ENCODE results near the gene INTU.
"Not testable (repeated sequence)": the region's sequence is repeated elsewhere in the genome, so short reads cannot be mapped to it uniquely, and the experiment has no call there.

INTU gene

DNA sequence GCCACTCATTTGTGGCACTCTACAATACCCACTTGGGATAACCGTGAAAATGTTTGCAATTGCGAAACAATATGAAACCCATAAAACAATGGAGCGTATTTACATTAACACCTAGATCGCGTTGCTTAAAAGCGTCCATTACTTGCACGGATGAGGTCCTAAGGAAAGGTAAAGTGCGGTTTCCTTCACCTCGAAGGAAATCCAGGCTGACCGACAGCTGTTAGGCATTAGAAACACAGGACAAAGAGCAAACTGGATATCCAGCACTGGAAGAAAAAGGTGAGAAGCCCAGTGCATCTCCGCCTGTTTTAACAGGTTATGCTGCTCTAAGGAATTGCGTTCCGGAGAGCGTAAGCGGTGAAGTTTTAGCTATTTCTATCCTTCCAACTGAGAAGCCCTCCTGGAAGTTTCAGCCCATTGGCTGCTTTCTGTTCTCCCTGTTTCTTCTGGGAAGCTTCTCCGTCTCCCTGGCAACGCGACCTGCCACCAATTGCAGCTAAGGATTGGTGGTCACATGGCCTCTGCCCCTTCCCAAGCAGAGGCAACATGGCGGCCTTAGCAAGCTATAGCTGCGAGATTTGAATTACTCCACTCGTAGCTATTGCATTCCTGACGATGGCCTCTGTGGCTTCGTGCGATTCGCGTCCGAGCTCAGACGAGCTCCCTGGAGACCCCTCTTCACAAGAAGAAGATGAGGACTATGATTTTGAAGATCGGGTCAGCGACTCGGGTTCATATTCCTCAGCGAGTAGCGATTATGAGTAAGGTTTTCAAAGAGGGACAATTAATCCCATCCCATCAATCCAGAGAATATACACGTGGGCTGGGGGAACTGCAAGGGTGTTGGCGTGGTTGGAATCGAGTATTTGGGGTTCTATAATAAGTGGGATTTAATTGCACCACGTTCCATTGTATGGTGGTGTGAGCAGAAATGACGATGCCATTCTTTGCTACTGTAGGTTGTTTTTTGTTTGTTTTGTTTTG, at the start of gene INTU:
Gene INTU (plus strand): TSS at position 538 of the 984 bp plus-strand sequence. CDS start 78 bp downstream, at position 616.
- peak; percentile 58 for DNase-seq

DNA sequence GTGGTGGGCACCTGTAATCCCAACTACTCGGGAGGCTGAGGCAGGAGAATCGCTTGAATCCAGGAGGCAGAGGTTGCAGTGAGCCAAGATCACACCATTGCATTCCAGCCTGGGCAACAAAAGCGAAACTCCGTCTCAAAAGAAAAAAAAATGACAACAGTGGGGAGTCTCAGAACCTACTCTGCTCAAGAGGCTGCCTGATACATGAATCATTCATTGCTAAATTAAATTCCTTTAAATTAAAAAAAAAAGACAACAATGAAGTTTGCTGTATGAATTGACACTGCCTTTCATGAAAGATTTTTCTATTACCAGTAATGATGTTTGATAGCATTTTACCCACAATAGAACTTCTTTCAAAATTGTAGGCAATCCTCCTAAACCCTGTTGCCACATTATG, 46.3 kb upstream of the INTU start:
- not testable (repeated sequence) for DNase-seq

DNA sequence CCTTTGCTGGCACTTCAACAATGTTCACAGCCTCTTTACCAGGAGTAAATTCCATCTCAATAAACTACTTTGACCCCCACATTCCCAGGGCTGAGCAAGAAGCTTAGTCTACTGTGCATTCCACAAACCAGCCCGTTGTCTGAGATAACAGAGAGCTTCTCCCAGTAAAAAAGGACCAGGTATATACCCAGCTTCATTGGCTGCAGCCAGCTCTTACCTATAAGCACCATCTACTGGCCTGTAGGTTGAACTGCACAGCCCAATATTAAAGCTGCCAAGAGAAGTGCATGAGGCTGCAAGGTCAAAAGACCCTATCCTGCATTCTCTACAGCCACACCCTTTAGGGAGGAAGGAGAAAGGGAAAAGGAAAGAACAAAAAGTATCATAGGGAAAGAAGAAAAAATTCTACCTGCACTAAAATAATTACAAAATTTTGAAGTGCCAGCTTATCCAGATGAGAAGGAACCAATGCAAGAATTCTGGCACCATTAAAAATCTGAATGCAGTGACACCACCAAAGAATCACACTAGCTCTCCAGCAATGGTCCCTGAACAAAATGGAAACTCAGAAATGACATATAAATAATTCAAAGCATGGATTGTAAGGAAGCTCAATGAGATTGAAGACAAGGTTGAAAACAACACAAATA, 45.7 kb upstream of the INTU start:
- DNase-seq: no peak

DNA sequence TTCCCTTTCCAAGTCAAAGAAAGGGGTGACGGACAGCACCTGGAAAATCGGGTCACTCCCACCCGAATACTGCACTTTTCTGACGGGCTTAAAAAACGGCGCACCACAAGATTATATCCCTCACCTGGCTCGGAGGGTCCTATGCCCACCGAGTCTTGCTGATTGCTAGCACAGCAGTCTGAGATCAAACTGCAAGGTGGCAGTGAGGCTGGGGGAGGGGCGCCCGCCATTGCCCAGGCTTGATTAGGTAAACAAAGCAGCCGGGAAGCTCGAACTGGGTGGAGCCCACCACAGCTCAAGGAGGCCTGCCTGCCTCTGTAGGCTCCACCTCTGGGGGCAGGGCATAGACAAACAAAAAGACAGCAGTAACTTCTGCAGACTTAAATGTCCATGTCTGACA, 43.6 kb upstream of the INTU start:
- DNase-seq: not testable (repeated sequence)

DNA sequence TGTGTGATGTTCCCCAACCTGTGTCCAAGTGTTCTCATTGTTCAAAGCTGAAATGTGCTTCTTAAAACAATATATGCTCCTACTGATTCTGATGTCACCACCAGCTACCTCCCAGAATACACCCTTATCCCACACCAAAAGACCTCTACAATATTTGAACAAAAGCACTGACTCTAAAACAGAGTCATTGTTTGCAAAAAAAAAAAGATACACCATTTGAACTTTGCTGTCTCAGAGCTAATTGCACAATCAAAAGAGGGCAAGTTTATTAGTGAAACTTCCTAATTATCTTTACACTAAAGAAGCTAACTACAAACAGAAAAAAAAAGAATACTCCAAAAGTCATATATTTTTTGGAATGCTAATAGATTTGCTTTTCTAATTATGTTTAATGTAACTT, 34.1 kb upstream of the INTU start:
- no peak for DNase-seq

DNA sequence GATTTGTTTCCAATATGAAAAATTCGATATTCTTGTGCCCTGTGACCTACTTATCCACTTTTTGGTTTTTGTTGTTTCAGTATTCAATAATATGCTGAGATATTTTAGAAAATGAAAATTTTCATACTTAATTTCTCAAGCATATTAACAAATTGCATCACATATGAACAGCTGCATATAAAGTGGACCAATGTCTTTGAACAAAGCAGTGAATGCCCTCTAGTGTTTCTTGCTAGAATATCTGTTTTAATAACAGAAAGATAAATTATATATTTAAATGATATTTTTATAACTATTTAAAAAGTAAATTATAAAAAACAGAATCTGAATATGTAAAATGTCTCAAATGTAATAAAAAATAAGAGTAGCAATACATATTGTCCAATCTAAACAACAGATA, 31.7 kb upstream of the INTU start:
- no peak for DNase-seq

DNA sequence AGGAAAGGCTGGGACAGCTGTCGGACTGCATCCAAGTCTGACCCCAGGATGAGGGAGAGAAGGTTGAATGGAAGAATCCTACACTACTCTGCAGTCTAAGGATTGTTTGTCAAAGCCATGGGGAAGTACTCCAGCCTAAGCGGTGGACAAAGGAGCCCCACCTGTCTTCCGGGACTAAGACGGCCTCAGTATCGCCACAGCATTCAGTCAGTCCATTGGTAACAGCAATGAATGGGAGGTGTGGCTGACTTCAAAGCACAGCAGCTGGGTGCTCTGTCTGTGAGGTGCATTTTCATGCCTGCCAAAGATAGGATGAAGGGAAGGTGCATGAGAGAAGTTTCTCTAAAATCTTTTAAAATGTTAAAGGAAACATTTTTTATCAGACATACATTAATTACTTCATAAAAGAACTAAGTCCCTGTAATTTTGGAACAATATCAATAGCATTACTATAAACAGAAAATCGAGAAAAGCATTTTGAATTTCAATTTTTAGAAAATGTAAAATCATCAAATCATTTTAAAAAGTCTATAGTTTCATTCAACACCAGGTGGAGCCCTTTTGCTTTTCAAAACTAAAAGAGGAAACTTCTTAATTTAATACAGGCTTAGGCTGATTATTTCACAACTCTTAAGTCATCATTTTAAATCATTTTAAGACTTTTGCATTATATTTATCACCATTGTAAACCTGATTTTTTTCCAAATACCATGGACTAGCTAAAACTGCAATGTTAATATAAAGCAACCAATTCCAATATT, 27.6 kb upstream of the INTU start:
- no peak for DNase-seq

DNA sequence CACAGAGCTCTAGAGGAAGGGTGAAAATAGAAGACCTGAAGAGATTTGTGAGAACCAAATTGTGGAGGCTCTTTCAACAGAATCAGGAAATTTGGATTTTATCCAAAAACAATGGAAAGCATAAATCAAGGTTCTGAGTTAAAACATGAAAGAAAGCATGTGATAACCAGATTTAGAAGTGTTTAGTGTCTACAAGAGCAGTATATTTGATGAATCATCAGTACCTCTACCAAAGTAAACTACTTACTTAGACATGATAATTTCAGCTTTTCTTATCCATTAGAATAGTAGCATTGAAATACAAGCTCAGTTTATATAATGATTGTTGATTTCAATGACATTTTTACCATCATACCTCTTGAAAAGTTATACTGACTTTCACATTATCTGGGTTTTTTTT, 25.9 kb upstream of the INTU start:
- DNase-seq: no peak

DNA sequence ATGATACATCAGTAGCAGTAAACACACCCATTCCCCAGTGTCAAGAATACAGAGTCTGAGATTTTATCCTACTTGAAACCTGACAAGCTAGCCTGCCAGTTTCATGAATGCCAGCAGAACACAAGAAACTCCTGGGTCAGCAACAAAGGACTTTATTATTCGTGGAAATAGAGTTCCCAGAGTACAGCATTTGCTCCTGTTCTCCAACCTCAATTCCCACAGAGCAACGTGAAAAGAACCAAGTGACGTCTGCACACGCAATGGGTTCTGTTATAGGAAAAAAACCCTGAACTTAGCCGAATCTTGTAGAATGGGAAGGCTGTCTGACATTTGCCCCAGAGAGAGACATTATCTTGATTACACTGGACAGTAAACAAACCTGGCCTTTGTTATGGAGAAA, 23.3 kb upstream of the INTU start:
- DNase-seq: no peak

DNA sequence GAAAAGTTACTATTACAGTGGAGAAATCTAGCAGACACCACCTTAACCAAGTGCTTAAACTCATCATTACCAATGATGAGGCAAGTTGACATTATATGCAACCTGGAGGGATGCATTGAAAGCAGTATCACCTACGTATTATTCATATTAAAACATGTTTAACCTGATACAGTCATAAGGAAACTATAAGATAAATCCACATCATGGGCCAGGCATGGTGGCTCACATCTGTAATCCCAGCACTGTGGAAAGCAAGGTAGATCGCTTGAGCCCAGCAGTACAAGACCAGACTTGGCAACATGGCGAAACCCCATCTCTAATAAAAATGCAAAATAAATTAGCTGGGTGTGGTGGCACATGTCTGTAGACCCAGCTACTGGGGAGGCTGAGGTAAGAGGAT, 22.3 kb upstream of the INTU start:
- no peak for DNase-seq

DNA sequence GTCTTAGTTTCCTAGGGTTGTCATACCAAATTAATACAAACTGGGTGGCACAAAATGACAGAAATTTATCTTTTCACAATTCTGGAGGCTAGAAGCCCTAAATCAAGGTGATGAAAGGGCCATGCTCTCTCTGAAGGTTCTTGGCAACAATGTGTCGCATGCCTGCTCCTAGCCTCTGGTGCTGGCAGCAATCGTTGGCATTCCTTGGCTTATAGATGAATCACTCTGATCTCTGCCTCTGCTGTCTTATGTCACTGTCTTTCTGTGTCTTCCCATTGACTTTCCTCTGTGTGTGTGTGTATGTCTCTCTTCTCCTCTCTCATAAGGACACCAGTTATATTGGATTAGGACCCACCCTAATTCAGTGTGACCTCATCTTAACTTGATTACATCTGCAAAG, 15.9 kb upstream of the INTU start:
- DNase-seq: no peak

DNA sequence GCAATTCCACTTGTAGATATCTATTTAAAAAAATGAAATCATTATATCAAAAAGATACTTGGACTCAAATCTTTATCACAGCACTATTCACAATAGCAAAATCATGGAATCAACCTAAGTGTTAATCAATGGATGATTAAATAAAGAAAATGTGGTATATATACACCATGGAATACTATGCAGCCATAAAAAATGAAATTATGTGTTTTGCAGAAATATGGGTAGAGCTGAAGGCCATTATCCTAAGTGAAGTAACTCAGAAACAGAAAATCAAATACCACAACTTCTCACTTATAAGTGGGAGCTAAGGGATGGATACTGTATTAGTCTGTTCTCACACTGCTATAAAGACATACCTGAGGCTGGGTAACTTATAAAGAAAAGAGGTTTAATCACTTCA, 14.3 kb upstream of the INTU start:
- DNase-seq: no peak

DNA sequence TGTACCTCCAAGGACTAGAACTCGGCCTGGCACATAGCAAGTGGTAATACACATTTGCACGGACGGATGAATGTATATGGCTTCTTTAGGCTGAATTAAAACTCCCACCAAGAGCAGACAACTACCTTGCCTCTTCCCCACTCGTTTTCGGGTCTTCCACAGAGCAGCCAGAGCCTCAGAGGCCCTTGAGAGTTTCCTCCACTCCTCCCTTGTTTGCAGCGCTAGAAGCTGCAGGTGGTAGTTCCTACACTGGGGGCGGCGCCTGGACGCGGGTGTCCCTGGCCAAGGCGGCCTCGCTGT, 10.2 kb upstream of the INTU start:
- no peak for DNase-seq

DNA sequence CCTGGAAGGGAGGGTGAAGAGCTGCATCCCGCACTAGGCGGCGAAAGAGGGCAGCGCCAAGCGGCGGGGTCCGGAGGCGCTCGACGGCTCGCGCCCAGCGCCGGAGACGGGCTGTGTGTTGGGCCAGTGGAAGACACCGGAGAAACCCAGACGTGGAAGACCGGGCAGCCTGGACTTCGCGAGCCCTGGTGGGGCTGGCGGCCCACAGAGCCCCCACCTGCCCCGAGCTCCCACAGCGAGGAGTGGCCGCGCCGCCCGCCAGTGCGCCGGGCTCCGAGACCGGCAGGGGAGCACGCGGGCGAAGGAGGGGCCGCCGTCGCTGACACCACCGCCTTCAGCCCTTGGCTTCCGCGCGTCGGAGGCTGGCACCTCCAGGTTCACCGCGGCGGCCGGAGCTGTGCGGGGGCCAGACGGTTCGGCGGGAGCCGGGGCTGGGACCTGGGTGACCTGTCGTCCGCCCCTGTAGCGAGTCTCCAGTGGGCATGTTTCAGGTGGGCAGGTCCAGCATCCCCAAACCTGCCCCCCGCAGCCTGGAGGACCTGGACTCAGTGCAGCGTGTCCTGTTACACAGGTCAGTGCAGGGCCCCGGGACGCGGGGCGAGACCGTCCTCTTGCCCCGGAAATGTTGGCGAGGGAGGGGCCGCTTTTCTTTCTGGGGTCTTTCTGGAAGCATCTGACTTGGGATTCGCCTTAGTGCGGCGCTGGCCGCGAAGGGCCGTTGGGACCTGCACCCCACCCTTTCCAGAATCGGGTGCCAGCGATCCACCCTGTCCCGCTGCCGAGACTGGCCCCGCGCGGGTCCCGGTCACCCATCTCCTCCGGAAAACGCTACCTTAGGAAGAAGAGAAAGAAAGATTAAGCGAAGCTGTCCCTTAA, 9.6 kb upstream of the INTU start:
- DNase-seq: no peak

DNA sequence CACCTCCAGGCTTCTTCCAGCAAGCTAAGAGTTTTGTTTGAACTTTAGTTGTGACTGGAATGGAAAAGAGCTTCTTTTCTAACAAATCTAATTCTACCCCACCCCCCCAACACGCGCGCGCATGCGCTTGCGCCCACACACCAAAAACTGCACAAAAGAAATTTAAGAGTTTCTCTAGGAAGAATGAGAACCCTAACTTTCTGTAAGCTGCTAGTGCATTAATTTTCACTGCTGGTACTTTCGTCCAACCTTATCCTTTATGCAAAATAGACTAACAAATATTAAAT, 9.0 kb upstream of the INTU start:
- DNase-seq: no peak

DNA sequence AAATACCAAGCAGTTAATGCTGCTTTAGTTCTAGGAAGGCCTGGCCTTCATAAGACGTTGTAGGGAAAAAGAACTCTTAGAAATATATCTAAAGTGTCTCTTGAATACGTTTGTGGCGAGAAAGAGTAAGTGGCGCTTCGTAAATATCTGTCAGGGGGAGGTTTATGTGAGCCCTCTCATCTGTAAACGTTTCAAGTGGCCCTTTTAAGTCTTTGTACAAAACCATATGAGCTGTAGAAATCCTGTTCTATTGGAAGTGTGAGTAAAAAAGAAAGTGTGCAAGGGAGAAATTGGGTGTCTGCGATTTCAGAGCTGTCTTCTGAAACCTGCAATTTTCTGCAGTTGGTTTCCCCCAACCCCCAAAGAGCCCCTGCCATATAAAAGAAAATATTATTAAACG, 8.6 kb upstream of the INTU start:
- DNase-seq: no peak

DNA sequence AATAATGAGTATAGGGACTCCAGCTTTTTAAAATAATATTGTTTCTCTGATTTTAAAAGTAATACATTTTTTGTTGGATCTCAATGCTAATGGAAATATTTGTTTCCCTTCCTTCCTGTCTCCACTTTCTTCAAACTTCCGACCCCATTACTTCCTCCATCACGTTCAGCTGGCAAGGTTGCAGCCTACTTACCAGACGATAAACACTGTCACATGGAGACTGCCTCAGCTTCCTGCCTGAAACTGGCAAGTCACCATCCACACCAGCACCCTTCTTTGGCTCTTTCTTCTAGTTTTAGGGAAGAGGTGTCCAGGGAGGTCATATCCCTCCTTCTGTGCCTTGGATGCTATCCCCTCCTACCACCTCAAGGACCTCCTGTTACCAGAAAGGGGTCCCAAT, 3.4 kb upstream of the INTU start:
- no peak for DNase-seq

DNA sequence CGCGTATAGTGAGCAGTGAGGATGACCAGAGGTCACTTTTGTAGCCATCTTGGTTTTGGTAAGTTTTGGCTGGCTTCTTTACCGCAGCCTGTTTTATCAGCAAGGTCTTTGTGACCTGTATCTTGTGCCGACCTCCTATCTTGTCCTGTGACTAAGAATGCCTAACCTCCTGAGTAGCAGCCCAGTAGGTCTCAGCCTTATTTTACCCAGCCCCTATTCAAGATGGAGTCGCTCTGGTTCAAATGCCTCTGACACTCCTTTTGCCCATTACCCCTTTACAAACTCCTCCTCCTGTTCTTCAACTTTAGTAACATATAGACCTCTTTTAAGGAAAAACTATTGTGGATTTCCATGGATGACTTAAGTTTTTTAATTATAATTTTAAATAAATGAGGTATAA, 2.6 kb upstream of the INTU start:
- no peak for DNase-seq

DNA sequence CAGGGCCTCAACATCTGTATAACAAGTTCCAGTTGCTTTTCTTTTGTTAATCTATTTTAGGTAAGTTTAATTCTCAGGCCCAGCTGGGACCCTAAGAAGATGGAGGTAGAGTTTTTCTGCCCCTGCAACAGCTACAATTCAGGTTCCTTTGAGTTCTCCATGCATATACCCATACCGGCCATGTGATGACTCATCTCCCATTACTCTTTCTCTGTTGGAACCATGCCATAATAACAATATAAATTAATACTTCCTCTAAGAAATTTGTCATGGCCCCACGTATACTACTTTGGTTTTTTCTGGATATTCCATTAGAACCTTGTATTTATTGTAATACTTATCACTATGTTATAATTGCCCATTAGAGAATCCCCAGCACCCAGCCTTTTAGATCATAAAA, 1.3 kb upstream of the INTU start:
- no peak for DNase-seq

DNA sequence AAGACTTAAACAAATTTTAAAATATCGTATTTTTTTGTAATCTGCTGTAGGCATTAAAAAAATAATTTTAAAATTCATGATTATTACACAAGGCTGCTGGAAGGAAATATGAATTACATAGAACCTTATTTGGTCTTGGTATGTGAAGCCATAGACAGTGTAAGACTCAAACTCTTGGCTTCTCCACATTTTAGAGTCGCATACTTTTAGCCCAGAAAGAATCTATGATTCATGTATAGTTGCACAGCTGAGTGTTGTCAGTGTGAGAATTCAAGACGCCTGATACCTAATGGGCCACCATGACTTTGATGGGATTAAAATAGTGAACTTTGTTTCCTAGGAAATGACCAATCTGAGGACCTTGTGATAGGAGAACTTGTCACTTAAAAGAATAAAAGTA, 1.4 kb downstream of the INTU start:
- DNase-seq: no peak

DNA sequence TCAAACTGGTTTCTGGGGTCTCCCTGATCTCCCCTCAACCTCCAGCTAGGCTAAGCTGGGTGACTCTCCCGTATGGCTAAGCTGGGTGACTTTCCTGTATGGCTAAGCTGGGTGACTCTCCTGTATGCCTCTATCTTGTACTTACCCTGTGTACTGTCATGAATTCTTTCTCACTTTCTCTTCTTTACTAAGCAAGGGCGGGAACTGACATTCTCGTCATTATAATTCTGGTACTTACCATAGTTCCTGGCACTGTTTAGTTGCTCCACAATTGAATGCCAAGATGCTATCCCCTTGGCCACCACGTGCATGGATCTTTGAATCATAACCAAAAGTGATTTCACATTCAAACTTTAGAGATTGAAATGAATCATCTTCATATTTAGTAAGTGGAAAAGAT, 8.8 kb downstream of the INTU start:
- no peak for DNase-seq

DNA sequence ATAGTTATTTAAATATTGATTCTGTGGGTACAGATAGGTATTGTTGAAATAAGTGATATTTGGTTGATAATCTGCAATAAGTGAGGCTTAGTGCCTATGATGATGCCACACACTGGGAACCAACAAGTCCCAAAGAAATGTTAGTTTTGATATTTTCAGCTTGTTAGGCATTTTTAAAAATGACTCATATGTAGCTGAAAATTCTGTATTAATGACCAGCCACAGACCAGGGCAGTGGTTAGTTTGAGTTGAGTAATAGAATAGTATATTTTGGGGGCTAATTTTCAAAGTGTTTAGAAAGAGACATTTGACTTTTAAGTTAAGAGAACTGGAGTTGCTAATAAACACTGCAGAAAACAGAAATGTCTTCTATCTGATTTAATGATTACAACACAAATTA, 9.4 kb downstream of the INTU start:
- no peak for DNase-seq

DNA sequence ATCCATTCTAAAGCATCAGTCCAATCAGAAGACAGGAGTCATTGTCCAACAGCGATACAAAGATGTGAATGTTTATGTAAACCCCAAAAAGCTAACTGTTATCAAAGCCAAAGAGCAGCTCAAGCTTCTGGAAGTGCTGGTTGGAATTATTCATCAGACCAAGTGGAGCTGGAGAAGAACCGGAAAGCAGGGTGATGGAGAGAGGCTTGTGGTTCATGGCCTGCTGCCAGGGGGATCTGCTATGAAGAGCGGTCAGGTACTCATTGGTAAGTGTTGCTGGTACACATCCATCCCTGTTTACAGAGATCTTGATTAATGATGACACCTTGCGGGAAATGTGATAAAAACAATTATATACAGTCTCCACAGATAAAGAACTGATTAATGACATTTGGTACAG, 11.0 kb downstream of the INTU start:
- DNase-seq: no peak
